Measurements from ENCODE around the gene SMOC2.

The SMOC2 gene

DNA sequence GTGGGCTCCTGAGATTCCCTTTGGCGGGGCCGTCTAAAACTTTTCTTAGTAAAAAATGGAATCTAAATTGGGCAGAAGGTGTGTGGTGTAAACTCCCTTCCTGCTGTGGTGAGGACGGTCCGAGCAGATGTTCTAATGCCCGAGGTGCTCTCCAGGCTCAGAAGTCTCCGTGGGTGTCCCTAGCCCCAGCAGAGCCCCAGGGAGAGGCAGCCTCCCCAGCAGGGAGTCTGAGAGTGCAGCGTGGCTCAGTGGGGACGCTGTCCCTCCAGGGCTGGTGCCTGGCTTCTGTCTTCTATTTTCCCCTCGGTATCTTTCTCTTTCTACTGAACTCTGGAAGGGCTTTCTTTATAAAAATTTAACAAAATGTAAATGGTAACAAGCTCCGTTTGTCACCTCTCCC, 208.2 kb downstream of the SMOC2 start:
- no peak for TF ChIP-seq GATA3 (IDR thresholded peaks at IDR 0.05; ENCODE audit: low read depth, low read length)
- no peak for TF ChIP-seq GATA2 (IDR thresholded peaks at IDR 0.05; ENCODE audit: low read depth, low read length)

DNA sequence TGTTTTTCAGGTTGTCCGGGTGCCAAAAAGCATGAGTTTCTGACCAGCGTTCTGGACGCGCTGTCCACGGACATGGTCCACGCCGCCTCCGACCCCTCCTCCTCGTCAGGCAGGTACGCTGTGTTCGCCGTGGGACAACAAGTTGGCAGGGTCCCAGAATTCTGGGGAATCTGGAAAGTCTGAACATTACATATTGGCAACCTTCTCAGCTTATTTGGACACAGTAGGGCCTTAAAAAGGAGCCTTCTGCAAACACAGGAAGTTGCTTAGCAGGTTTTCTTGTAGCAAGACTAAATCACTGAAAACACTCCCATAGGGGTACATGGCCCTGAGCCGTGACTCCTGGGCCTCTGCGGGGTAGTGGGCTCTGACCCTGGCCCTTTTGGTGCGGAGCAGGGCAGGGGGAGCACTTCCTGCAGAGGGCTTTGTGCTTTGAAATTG, 209.7 kb downstream of the SMOC2 start:
- no peak for TF ChIP-seq GATA2 (IDR thresholded peaks at IDR 0.05; ENCODE audit: low read depth, low read length)
- TF ChIP-seq GATA3 (IDR thresholded peaks at IDR 0.05; ENCODE audit: low read depth, low read length), result no peak

DNA sequence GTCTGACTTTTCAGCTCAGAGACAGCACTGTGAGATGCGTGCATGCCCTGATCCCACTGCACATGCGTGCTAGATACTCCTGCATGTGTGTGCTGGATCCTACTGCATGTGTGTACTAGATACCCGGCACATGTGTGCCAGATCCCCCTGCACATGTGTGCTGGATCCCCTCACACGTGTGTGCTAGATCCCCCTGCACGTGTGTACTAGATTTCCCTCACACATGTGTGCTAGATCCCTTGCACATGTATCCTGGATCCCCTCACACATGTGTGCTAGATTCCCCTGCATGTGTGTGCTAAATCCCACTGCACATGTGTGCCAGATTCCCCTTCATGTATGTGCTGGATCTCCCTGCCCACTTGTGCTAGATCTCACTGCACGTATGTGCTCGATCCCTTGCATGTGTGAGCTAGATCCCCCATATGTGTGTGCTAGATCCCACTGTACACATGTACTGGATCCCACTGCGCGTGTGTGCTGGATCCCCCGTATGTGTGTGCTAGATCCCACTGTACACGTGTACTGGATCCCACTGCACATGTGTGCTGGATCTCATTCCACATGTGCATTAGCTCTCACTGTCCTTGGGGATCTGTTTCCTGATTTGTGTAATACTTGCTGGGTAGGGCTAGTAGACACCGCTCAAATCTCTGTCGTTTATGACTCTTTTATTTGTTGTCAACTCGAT, 214.6 kb downstream of the SMOC2 start:
- no peak for TF ChIP-seq GATA2 (IDR thresholded peaks at IDR 0.05; ENCODE audit: low read depth, low read length)
- no peak for TF ChIP-seq GATA3 (IDR thresholded peaks at IDR 0.05; ENCODE audit: low read depth, low read length)

DNA sequence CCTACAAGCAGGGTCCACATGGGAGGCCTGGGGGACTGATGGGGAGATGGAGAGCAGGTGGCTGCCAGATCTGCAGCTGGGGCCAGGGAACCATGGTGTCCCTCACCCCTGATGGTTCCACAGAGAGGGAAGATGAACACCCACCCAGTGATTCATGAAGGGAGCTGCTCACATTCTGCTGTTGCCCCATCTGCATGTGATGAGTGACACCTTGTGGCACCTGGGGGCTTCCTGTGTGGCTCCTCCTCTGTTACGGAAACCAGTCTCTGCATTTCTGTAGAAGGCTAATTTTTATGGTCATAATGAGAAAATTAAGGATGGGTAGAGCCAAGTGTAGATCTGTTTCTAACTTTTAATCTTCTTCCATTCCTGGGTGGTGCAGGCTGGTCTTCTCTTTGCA, 217.1 kb downstream of the SMOC2 start:
- TF ChIP-seq GATA3 (IDR thresholded peaks at IDR 0.05; ENCODE audit: low read depth, low read length) (no peak), GATA2 (IDR thresholded peaks at IDR 0.05; ENCODE audit: low read depth, low read length) (no peak)

DNA sequence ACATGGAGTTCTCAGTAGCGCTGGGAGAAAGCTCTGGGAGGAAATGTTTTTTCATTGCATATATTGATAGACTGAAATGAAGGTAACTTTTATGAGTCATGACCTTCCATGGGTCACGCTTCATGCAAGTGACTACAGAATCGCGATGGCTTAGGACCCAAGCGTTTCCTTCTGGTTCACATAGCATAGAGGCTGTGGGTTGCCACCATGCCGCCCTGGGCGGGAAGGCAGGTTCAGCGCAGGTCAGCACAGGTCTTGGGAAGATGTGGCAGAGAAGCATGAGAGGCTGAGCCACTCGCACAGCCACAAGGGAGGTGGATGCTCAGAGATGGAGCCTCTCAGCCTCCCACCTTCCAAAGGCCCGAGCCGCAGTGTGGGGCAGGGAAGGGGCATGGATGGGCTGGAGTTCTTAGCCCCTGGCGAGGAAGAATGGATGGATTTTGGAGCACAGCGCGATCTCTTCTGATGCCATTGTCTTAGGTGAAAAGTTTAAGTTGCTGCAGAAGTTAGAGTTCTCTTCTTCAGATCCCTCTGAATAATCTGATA, 219.5 kb downstream of the SMOC2 start:
- TF ChIP-seq GATA2 (IDR thresholded peaks at IDR 0.05; ENCODE audit: low read depth, low read length) (no peak), GATA3 (IDR thresholded peaks at IDR 0.05; ENCODE audit: low read depth, low read length) (no peak)

DNA sequence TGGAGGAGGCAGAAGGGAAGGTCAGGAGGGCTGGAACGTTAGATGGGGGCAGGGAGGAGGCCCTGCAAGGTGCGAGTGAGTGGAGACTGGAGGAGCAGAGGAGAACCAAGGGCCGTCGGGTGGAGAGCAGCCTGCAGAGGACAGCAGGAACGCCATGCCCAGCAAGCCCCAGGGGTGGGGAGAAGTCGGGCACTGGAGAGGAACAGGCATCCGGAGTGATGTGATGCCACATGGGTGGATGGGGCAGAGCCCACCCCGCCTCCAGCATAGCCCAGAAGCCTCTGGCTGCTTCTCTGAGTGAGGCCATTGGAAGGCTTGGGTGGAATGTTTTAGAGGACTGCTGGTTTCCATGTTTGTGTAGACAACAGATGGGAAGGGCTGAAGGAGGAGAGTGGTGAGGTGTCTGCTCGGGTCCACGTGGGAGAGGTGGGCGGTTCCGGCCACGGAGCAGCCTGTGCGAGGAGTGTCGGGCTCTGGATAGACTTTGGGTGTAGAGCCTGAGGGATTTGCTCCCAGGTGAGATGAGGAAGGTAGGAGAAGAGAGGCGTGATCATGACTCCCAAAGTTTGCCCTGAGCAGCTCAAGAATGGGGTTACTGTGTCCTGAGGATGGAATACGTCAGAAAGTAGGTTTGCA, 221.4 kb downstream of the SMOC2 start:
- TF ChIP-seq GATA2 (IDR thresholded peaks at IDR 0.05; ENCODE audit: low read depth, low read length) (no peak), GATA3 (IDR thresholded peaks at IDR 0.05; ENCODE audit: low read depth, low read length) (no peak)

DNA sequence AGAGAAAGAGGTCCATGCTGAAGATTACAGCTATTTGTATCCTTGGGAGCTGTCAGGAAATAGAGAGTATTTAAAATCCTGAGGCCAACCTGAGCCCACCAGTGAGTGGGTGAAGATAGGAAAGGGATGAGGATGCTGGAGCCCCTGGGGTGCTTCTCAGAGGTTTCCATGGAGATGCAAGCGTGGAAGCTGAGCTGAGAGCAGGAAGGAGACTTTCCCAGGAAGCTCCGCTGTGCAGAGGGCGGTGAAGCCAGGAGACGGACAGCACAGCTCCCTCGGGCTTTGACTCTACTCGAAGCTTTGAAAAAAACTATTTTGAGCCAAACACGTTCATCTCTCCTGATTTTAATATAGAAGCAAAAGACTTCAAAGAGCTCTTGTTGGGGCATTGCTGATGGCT, 222.1 kb downstream of the SMOC2 start:
- TF ChIP-seq GATA3 (IDR thresholded peaks at IDR 0.05; ENCODE audit: low read depth, low read length) (no peak), GATA2 (IDR thresholded peaks at IDR 0.05; ENCODE audit: low read depth, low read length) (no peak)

DNA sequence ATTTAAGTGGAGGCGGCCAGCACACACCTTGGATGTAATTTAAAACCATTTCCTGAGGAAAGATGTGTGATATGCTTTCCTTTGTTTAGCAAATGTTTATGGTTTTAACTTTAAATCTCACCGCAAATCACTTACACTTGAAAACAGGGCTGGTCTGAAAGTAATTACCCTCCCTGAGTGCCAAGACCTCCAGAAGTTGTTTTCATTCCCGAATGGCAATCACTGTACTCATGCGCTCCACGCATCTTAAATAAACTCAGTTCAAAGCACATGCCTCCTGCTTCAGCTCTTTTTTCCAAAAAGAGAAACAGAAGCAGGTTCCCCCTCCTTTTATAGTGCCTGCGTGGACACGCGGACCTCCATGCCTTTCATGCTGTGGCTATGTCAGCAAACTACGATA, 224.0 kb downstream of the SMOC2 start:
- no peak for TF ChIP-seq GATA3 (IDR thresholded peaks at IDR 0.05; ENCODE audit: low read depth, low read length)
- TF ChIP-seq GATA2 (IDR thresholded peaks at IDR 0.05; ENCODE audit: low read depth, low read length), result no peak

DNA sequence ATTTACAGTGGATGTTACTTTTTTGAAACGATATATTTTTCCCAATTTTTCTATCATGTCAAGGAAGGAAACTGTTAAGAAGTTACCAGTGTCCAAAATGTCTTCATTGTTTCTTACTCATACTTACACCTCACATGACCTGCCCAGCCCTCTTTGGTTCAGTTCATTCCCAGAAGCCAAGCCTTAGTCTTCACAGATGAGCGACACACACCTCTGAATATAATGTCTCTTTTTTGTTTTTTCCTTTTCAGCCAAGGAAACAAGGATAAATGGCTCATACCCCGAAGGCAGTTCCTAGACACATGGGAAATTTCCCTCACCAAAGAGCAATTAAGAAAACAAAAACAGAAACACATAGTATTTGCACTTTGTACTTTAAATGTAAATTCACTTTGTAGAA, 225.2 kb downstream of the SMOC2 start:
- TF ChIP-seq GATA2 (IDR thresholded peaks at IDR 0.05; ENCODE audit: low read depth, low read length) (no peak), GATA3 (IDR thresholded peaks at IDR 0.05; ENCODE audit: low read depth, low read length) (no peak)

DNA sequence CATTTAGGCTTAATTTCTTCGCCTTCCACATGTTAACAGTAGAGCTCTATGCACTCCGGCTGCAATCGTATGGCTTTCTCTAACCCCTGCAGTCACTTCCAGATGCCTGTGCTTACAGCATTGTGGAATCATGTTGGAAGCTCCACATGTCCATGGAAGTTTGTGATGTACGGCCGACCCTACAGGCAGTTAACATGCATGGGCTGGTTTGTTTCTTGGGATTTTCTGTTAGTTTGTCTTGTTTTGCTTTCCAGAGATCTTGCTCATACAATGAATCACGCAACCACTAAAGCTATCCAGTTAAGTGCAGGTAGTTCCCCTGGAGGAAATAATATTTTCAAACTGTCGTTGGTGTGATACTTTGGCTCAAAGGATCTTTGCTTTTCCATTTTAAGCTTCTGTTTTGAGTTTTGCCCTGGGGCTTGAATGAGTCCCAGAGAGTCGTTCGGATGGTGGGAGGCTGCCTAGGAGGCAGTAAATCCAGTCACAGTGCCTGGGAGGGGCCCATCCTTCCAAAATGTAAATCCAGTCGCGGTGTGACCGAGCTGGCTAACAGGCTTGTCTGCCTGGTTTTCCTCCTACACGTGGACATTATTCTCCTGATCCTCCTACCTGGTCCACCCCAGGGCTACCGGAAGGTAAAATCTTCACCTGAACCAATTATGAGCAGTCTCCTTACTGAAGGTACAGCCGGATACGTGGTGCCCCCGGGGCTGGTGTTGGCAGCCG, 225.9 kb downstream of the SMOC2 start:
- TF ChIP-seq GATA3 (IDR thresholded peaks at IDR 0.05; ENCODE audit: low read depth, low read length) (no peak), GATA2 (IDR thresholded peaks at IDR 0.05; ENCODE audit: low read depth, low read length) (no peak)

DNA sequence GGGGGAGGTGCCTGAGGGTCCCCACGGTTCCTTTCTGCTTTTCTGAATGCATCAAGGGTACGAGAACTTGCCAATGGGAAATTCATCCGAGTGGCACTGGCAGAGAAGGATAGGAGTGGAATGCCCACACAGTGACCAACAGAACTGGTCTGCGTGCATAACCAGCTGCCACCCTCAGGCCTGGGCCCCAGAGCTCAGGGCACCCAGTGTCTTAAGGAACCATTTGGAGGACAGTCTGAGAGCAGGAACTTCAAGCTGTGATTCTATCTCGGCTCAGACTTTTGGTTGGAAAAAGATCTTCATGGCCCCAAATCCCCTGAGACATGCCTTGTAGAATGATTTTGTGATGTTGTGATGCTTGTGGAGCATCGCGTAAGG, 226.4 kb downstream of the SMOC2 start:
- TF ChIP-seq GATA2 (IDR thresholded peaks at IDR 0.05; ENCODE audit: low read depth, low read length), result no peak
- no peak for TF ChIP-seq GATA3 (IDR thresholded peaks at IDR 0.05; ENCODE audit: low read depth, low read length)

DNA sequence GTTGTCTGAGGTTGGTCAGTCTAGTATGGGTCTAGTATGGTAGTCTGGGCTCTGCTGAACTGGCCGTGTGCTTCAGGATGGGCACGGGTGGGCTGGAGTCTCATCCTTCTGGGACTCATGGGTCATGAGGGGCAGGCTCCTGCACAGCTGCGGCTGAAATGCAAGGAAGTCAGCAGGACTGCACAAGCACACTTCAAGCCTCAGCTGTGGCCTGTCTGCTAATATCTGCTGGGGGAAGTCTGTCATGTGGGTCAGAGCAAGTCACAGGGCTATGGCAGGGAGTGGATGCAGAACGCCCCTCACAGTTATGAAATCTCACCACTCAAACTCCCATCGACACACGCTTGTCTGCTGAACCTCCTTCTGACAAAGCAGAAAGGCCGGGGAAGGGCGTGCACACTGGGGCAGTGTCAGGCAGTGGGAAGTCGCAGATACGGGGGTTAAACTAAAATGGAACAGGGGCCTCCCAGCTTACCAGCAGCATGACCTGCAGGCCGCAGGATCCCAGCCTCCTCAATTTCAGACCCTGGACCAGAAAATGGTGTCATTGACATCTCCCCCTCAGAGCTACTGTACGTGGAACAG, 229.5 kb downstream of the SMOC2 start:
- no peak for TF ChIP-seq GATA3 (IDR thresholded peaks at IDR 0.05; ENCODE audit: low read depth, low read length)
- no peak for TF ChIP-seq GATA2 (IDR thresholded peaks at IDR 0.05; ENCODE audit: low read depth, low read length)

DNA sequence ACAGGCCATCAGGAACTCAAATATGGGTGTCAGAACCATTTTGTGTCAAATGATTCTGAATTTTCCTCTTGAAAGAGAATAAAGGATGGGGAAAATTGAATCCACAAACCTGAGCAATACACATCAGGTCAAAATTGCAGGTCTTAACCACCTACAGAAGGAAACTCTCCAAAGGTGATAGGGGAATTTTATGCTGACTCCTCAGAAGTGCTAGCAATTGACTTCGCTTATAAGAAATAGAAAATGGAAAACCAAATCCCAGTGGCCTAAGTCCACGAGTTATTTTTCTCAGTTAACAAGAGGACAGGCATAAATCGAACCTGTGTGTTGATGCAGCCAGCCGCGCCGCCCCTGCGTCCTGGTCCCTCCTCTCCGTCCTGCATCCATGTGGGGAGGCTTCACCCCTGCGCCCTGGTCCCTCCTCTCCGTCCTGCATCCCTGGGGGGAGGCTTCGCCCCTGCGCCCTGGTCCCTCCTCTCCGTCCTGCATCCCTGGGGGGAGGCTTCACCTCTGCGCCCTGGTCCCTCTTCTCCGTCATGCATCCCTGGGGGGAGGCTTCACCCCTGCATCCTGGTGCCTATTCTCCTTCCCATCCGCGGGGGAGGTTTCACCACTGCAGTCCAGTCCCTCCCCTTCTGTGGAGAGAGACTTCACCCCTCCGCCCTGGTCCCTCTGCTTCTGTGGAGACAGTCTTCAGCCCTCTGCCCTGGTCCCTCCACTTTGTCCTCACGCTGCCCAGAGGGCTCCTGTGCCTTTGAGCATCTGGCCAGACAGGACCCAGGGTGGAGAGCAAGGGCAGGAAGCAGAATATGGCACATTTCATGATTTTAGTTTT, 230.3 kb downstream of the SMOC2 start:
- TF ChIP-seq GATA3 (IDR thresholded peaks at IDR 0.05; ENCODE audit: low read depth, low read length), result no peak
- no peak for TF ChIP-seq GATA2 (IDR thresholded peaks at IDR 0.05; ENCODE audit: low read depth, low read length)

All from SH-SY5Y (cell line).